Right kidney (tissue), 9 donors: ENCODE measurements around the gene OR5D13.

Source experiments
- DNase-seq: peaks from one replicate; pipeline ENCODE4 v3.0.0-alpha.2; 2016
- long read RNA-seq, 8 donors: transcript quantifications; one replicate each; lab custom pipeline, GENCODE V29; 2026

The OR5D13 gene
- long read RNA-seq, donor 1: 0 reads
- long read RNA-seq, donor 2: 0 reads
- long read RNA-seq, donor 3: 0 reads
- long read RNA-seq, donor 4: 0 reads
- long read RNA-seq, donor 5: 0 reads
- long read RNA-seq, donor 6: 0 reads
- long read RNA-seq, donor 7: 0 reads
- long read RNA-seq, donor 8: 0 reads

DNA sequence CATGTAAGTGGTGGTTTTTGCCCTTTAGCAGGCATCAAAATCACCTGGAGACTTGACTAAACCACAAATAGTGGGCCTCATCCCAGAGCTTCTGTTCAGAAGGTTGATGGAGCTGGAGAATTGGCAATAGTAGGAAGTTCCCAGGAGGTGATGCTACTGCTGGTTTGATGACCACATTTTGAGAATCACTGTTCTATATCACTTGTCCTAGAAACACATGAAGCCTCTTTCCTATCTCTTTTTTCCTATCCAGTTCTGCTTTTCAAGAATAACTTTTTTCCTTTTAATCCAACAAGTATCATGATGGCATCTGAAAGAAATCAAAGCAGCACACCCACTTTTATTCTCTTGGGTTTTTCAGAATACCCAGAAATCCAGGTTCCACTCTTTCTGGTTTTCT is at the start of gene OR5D13:
TSS of gene OR5D13 (plus strand) at position 301 of the 400 bp plus-strand sequence. CDS start at position 301, 0 bp downstream.
- DNase-seq: no peak

DNA sequence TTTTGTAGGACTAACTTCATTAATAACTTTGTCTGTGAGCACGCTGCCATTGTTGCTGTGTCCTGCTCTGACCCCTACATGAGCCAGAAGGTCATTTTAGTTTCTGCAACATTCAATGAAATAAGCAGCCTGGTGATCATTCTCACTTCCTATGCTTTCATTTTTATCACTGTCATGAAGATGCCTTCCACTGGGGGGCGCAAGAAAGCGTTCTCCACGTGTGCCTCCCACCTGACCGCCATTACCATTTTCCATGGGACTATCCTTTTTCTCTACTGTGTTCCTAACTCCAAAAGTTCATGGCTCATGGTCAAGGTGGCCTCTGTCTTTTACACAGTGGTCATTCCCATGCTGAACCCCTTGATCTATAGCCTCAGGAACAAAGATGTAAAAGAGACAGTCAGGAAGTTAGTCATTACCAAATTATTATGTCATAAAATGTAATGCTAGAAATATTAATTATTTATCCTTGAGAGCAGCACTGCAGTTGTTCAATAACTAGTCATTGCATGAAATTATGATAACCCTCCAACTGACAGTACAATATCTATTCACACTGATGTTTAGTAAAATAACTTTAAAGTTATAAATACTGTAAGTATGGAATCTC is 46.4 kb upstream of the OR5D13 start:
- DNase-seq: no peak

GRCh38 chr11:55732936-55733335 is 40.3 kb upstream of the OR5D13 start:
- no peak for DNase-seq

DNA sequence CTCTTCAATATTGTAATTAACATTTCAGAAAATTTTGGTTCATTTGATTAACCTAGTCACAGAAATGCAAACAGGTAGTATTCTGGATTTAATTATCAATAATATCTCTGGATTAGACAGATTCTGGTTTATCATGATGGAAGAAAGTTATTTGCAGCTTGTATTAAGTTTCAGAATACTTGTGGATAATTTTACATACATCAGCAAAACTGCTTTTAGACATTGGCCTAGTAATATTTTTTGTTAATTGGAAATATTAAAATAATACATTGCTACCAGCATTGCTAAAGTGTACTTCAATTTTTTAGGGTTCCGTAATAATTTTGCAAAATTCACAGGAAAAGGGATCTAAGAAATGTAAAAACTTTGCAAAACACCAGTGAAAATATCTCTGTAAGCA is 18.4 kb downstream of the OR5D13 start:
- DNase-seq: no peak

DNA sequence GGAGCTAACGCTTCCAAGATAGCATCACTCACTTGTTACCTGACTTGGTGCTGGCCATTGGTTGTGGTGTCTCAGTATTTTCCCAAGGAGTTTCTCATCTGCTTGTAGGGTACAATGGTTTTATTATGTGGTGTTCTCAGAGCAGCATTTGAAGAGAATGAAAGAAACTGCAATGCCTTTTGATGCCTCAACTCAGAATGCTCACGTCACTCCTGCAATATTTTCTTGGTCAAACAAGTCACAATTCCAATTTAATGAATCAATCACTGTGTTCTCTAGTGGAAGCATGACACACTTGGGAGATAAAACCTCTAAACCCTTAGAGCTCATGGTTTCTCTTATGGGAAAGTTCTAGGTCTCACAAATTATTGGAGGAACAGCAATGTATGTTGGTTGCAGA is 20.1 kb downstream of the OR5D13 start:
- no peak for DNase-seq

DNA sequence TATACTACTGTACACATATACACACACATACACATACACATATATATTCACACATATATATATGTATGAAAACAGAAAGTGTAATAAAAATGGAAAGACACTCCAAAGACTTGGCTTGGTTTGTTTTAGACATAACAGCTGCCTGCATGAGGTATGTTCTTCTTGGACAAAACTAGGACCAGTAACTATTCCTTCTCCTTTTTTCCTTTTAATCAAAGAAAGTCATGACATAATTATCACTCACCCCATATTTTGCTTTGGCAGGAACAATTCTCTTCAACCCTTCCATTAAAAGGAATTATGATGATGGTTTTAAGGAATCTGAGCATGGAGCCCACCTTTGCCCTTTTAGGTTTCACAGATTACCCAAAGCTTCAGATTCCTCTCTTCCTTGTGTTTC is 22.0 kb downstream of the OR5D13 start, which contains the start of gene OR5D14:
TSS of gene OR5D14 (plus strand) at position 301 of the 400 bp plus-strand sequence. CDS start at position 301, 0 bp downstream.
- DNase-seq: no peak

GRCh38 chr11:55806248-55806647 is 33.0 kb downstream of the OR5D13 start:
- no peak for DNase-seq

DNA sequence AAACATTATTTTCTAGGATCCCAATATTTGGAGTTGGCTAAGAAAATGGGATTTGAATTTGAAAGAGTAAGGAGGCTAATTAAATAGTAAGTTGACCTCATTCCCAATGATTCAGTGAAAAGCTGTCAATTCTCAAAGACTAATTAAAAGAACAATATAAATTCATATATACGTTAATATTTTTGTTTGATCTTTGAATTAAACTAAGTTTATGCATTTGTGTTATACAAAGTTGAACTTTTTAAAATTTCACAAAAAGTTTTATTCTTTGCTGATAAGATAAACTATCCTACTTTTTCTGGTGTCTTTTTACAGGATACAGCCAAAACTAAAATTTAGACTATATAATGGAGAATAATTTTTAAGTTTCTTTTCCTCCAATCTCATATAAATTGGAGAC is 37.8 kb downstream of the OR5D13 start, which contains the start of gene OR5L1:
TSS of gene OR5L1 (plus strand) at position 301 of the 400 bp plus-strand sequence. CDS start 100 bp downstream, outside the sequence.
- DNase-seq: no peak

DNA sequence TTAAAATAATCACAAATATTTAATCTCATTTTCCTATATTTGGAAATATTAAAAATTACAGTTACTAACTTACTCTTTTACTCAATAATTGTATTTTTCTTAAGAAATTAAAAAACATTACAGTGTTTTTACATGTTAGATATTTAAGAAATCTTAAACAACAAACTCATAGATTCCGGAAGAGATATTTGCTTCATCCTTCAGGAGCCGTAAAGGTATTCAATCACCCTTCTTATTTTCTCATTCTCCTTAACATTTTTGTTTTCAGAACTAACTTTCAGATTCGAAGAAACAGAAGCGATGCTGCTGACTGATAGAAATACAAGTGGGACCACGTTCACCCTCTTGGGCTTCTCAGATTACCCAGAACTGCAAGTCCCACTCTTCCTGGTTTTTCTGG is 46.1 kb downstream of the OR5D13 start, which contains the start of gene OR5D18:
TSS of gene OR5D18 (plus strand) at position 301 of the 400 bp plus-strand sequence. CDS start at position 301, 0 bp downstream.
- no peak for DNase-seq
